ENCODE results near the gene NRG4. TPM values are rescaled to one million over a fixed set of nuclear protein-coding genes. Genes with fewer than 3 reads are reported as not detected.

NRG4 gene
- total RNA-seq, 2 donors from 2014 or later: 0.51 to 0.95 TPM

- Mint-ChIP-seq H3K27me3 (ENCODE audit: insufficient read depth) (no peaks in the 10 kb centered on the region), H3K4me1 (peaks cover 9% of the 10 kb centered on the region), H3K9me3 (peaks cover 7% of the 10 kb centered on the region), H3K36me3 (ENCODE audit: low read depth) (no peaks in the 10 kb centered on the region), H3K4me3 (no peak overlapping the region), H3K27ac (no peak overlapping the region)
- Histone ChIP-seq H3K4me3 (ENCODE audit: low read length) (no peak overlapping the region), H3K9me3 (ENCODE audit: control insufficient read depth, low read length) (peaks cover 9% of the 10 kb centered on the region), H3K27me3 (ENCODE audit: control insufficient read depth, insufficient read depth, low read length, poor library complexity, severe bottlenecking) (no peaks in the 10 kb centered on the region), H3K36me3 (ENCODE audit: control insufficient read depth, insufficient read depth, low read length) (no peaks in the 10 kb centered on the region), H3K27ac (ENCODE audit: low read depth, low read length) (no peak overlapping the region), H3K9ac (ENCODE audit: extremely low read depth, low read length, poor library complexity, severe bottlenecking) (no peak overlapping the region), H3K4me1 (ENCODE audit: control insufficient read depth, insufficient read depth, low read length) (peaks cover 4% of the 10 kb centered on the region)
- 100% methylated on average over 1 of the region's 1 CpG for WGBS, 2 experiments (ENCODE audit: insufficient coverage in 1 of 2, insufficient read length in 1 of 2)
- DNase-seq: no peak
- TF ChIP-seq, protein P1, sequence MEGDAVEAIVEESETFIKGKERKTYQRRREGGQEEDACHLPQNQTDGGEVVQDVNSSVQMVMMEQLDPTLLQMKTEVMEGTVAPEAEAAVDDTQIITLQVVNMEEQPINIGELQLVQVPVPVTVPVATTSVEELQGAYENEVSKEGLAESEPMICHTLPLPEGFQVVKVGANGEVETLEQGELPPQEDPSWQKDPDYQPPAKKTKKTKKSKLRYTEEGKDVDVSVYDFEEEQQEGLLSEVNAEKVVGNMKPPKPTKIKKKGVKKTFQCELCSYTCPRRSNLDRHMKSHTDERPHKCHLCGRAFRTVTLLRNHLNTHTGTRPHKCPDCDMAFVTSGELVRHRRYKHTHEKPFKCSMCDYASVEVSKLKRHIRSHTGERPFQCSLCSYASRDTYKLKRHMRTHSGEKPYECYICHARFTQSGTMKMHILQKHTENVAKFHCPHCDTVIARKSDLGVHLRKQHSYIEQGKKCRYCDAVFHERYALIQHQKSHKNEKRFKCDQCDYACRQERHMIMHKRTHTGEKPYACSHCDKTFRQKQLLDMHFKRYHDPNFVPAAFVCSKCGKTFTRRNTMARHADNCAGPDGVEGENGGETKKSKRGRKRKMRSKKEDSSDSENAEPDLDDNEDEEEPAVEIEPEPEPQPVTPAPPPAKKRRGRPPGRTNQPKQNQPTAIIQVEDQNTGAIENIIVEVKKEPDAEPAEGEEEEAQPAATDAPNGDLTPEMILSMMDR (conservative IDR thresholded peaks at IDR 0.05): no peak
Measured at GRCh38 chr15:75961331-75961730, 50.9 kb downstream of the NRG4 start.

- Histone ChIP-seq H3K9me3 (ENCODE audit: control insufficient read depth, low read length) (no peaks in the 10 kb centered on the region), H3K27ac (ENCODE audit: low read depth, low read length) (no peak overlapping the region), H3K27me3 (ENCODE audit: control insufficient read depth, insufficient read depth, low read length, poor library complexity, severe bottlenecking) (no peaks in the 10 kb centered on the region), H3K4me1 (ENCODE audit: control insufficient read depth, insufficient read depth, low read length) (no peaks in the 10 kb centered on the region), H3K4me3 (ENCODE audit: low read length) (no peak overlapping the region), H3K9ac (ENCODE audit: extremely low read depth, low read length, poor library complexity, severe bottlenecking) (no peak overlapping the region), H3K36me3 (ENCODE audit: control insufficient read depth, insufficient read depth, low read length) (no peaks in the 10 kb centered on the region)
- TF ChIP-seq, protein P1 (conservative IDR thresholded peaks at IDR 0.05): peak; percentile 58
- no peak overlapping the region for H3K4me3 Mint-ChIP-seq
- H3K4me1 Mint-ChIP-seq: peaks cover 4% of the 10 kb centered on the region
- no peak for DNase-seq
- whole genome bisulfite sequencing, 2 experiments (ENCODE audit: insufficient coverage in 1 of 2, insufficient read length in 1 of 2): 91% methylated on average over 1 of the region's 1 CpG; no CpG with 5 or more reads in 1 of the 2 experiments
- H3K27me3 Mint-ChIP-seq (ENCODE audit: insufficient read depth): no peaks in the 10 kb centered on the region
- H3K9me3 Mint-ChIP-seq: no peaks in the 10 kb centered on the region
- H3K36me3 Mint-ChIP-seq (ENCODE audit: low read depth): no peaks in the 10 kb centered on the region
- no peak overlapping the region for H3K27ac Mint-ChIP-seq
Measured at GRCh38 chr15:75955720-75956119, 56.5 kb downstream of the NRG4 start.

GRCh38 chr15:75952525-75952924 is 59.7 kb downstream of the NRG4 start:
- H3K36me3 Mint-ChIP-seq (ENCODE audit: low read depth): no peaks in the 10 kb centered on the region
- no peak overlapping the region for H3K27ac Mint-ChIP-seq
- no peak for DNase-seq
- H3K4me3 ChIP-seq (ENCODE audit: low read length): no peak overlapping the region
- H3K27ac ChIP-seq (ENCODE audit: low read depth, low read length): no peak overlapping the region
- no peaks in the 10 kb centered on the region for H3K4me1 ChIP-seq (ENCODE audit: control insufficient read depth, insufficient read depth, low read length)
- H3K4me1 Mint-ChIP-seq: peaks cover 4% of the 10 kb centered on the region
- no peak overlapping the region for H3K4me3 Mint-ChIP-seq
- H3K9me3 Mint-ChIP-seq: no peaks in the 10 kb centered on the region
- no peaks in the 10 kb centered on the region for H3K36me3 ChIP-seq (ENCODE audit: control insufficient read depth, insufficient read depth, low read length)
- H3K9me3 ChIP-seq (ENCODE audit: control insufficient read depth, low read length): no peaks in the 10 kb centered on the region
- H3K27me3 Mint-ChIP-seq (ENCODE audit: insufficient read depth): no peaks in the 10 kb centered on the region
- H3K9ac ChIP-seq (ENCODE audit: extremely low read depth, low read length, poor library complexity, severe bottlenecking): no peak overlapping the region
- WGBS, 2 experiments (ENCODE audit: insufficient coverage in 1 of 2, insufficient read length in 1 of 2): 97 to 100% methylated on average over 1 to 4 of the region's 4 CpGs
- TF ChIP-seq, protein P1 (conservative IDR thresholded peaks at IDR 0.05): no peak
- no peaks in the 10 kb centered on the region for H3K27me3 ChIP-seq (ENCODE audit: control insufficient read depth, insufficient read depth, low read length, poor library complexity, severe bottlenecking)

Measured in endodermal cell (in vitro differentiated cells).